NCI-H2196 (cell line): ENCODE data around the gene HDAC9.
A peak's percentile ranks its signal among the peaks of the same experiment; 100 is the strongest.

Experiments used
- DNase-seq: peaks from one replicate; lab custom pipeline; 2025; ENCODE audit not compliant: unreplicated experiment; lab: John Stamatoyannopoulos, UW

Gene HDAC9

GRCh38 chr7:18495412-18496340 is at the start of gene HDAC9:
HDAC9 (plus strand) TSS chr7:18495749; CDS start chr7:18496303, 554 bp downstream.
- peak; percentile 63 for DNase-seq

GRCh38 chr7:18445916-18446520 is 49.5 kb upstream of the HDAC9 start:
- no peak for DNase-seq

DNA sequence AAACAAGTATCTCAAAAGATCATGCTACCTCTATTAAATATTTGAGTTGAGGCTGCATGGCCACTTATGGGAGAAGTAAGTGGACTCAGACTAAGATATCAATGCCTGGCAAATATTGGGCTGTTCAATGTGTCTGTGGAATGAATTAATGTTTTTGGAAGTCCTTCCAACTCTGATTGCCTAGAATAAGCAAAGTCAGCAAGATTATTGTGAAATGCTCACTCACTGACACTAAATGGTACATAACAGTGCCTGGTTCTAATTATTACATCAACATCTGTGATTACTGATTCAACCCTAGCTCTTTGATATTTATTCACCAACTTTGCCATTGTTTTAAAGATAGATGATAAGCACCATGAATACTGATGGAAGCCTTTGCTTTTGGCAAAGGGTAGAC is 45.5 kb upstream of the HDAC9 start:
- no peak for DNase-seq

- no peak for DNase-seq
Observed at GRCh38 chr7:18455606-18456005, 39.9 kb upstream of the HDAC9 start.

GRCh38 chr7:18457832-18458231 is 37.7 kb upstream of the HDAC9 start:
- peak; percentile 10 for DNase-seq

- no peak for DNase-seq
Observed at GRCh38 chr7:18458830-18459229, 36.7 kb upstream of the HDAC9 start.

GRCh38 chr7:18459484-18460245 is 35.9 kb upstream of the HDAC9 start:
- no peak for DNase-seq

DNA sequence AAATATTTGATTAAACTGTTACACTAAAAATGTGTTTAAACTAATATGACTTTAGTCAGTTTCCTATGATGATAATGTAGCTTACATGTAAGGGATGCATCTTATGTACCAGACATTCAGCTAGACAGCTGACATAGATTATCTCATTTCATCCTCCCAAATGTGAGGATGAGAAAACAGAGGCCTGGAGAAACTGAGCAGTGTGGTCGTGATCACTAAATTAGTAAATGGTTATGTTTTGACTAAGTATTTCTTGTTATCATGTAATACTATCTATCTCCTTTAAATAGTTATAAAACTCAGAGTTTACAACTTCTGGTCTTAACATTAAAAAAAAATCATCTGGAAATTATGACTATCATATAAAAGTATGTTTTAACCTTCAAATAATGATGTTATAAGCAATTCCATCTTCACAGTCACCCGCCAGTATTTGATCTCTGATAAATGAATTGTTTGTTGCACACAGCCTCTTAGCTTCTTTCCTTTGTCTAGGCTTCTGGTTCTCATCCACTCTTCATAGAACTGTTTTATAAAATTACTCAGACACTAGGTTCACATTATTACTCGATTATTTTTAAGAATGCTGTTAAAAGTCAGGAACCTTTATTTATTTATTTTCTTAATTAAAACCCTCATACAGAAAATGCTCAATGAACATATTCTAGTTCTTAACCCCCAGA is 33.6 kb upstream of the HDAC9 start:
- no peak for DNase-seq

- no peak for DNase-seq
Observed at GRCh38 chr7:18464830-18465229, 30.7 kb upstream of the HDAC9 start.

- no peak for DNase-seq
Observed at GRCh38 chr7:18467011-18467410, 28.5 kb upstream of the HDAC9 start.

GRCh38 chr7:18468795-18469194 is 26.8 kb upstream of the HDAC9 start:
- no peak for DNase-seq

DNA sequence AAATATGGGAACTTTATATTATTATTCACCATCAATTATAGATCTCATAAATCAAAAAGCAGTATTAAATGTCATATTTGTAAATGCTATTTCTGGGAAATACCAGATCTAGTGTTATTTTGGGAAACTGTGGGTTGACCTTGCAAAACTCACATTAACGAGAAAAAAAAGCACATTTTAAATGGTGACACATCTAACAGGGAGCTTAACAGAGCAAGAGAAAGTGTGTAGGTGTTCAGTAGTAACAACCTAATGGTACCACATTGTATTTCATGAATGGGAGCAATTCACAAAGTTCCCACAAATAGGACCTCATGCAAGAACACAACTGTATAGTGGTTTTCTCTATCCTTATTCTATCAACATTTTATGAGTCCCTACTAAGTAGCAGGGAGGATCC is 26.2 kb upstream of the HDAC9 start:
- no peak for DNase-seq

- no peak for DNase-seq
Observed at GRCh38 chr7:18471476-18472160, 23.9 kb upstream of the HDAC9 start.

- no peak for DNase-seq
Observed at GRCh38 chr7:18472161-18472483, 23.4 kb upstream of the HDAC9 start.

GRCh38 chr7:18473119-18473518 is 22.4 kb upstream of the HDAC9 start:
- DNase-seq = no peak

- DNase-seq = no peak
Observed at GRCh38 chr7:18474944-18475343, 20.6 kb upstream of the HDAC9 start.

DNA sequence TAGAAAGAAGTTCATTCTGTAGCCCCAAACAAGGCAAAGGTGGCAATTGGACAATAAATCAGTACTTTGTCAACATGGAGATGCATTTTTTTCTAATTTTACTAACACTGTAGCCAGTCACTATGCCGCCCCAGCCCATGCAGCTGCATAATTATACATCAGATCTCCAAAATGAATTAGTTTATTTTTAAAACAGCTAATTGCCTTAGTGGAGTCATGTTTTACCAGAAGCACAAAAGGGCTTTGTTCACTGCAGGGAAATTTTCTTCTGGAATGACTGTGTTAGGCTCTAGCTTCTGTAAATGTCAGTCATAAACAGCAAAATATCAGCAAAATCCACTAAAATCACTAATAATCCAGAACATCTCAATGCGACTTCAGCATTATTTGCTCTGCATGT is 20.1 kb upstream of the HDAC9 start:
- no peak for DNase-seq

GRCh38 chr7:18481776-18482175 is 13.8 kb upstream of the HDAC9 start:
- DNase-seq = no peak

GRCh38 chr7:18488049-18488448 is 7.5 kb upstream of the HDAC9 start:
- no peak for DNase-seq

DNA sequence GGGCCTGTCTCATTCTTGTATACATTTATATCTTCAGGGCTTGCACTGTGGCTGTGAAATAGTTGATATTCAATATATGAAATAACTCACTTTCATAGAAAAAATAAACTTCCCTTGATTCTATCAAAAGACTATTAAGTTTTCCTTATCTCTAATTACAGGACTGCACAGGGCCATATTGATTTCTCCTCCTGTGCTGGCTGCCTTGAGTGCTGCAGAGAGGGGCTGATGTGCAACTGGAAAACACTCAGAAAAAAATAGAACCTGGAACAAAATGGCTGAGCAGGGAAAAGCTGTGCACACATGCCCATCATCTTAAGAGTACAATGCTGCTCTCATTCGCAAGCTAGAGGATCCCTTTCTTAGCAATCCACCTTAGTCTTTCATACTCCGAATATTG is 5.9 kb upstream of the HDAC9 start:
- no peak for DNase-seq

GRCh38 chr7:18491871-18492270 is 3.7 kb upstream of the HDAC9 start:
- no peak for DNase-seq
